Testis (tissue), 3 donors: ENCODE measurements around the gene PRSS16. TPM values are rescaled to one million over a fixed set of nuclear protein-coding genes. Genes with fewer than 3 reads are reported as not detected.
A peak's percentile ranks its signal among the peaks of the same experiment; 100 is the strongest.

Experiments
- DNase-seq: peaks from one replicate; pipeline ENCODE4 v3.0.0-alpha.2; 2019
- H3K27ac ChIP-seq, 2 donors: fragments of 200-600 bp; sonication (generic); one replicate each; pipeline ENCODE4 v1.5.1; 2019
- H3K27me3 ChIP-seq: fragments of 200-600 bp; sonication (generic); one replicate; pipeline ENCODE4 v1.5.1; 2019
- H3K36me3 ChIP-seq: fragments of 200-600 bp; sonication (generic); one replicate; pipeline ENCODE4 v1.5.1; 2017; ENCODE audit warnings: low read depth; ENCODE audit errors: missing control alignments
- H3K4me1 ChIP-seq: fragments of 200-600 bp; sonication (generic); one replicate; pipeline ENCODE4 v1.5.1; 2019
- H3K4me3 ChIP-seq, 2 donors: fragments of 200-600 bp; sonication (generic); one replicate each; pipeline ENCODE4 v1.5.1; 2017 to 2019
- H3K9me3 ChIP-seq: fragments of 200-600 bp; sonication (generic); one replicate; pipeline ENCODE4 v1.5.1; 2017
- POLR2A ChIP-seq: fragments of 450-650 bp; IDR thresholded peaks from one replicate; pipeline ENCODE4 v1.6.1; 2017; ENCODE audit warnings: antibody characterized with exemption, mild to moderate bottlenecking, moderate library complexity
- WGBS, 2 donors: methylation state at CpG; one replicate each; pipeline ENCODE4 v1.1.5; 2018; 5-methylcytosine and 5-hydroxymethylcytosine counted together
- intact Hi-C: fragments of 100-400 bp; cut with DNase I; formaldehyde crosslinking; loops from one replicate; pipeline ENCODE4 v1.15.1; 2023; ENCODE audit warnings: low total_unique reads
- polyA plus RNA-seq: library from polyadenylated mRNA; stranded (reverse); fragments of 350-450 nt; fragmentation: Illumina TruSeq; extraction: RNeasy Lipid Tissue Mini Kit (QIAGEN cat#74804); gene quantifications from one replicate; pipeline ENCODE4 v1.2.3, GENCODE V29; 2014; ENCODE audit warnings: low read depth, low replicate concordance; ENCODE audit not compliant: insufficient read depth
- total RNA-seq, 2 donors: library from RNA; depleted of rRNA; stranded (reverse); fragments of >200 nt; gene quantifications; one replicate each; pipeline ENCODE4 v1.2.3, GENCODE V29; 2016
- TF ChIP-seq, protein P1 (sequence below), 3 experiments: fragments of 450-650 bp in 2 of 3; fragments of 200-600 bp in 1 of 3; sonication (generic) in 1 of 3; IDR thresholded peaks; one replicate each; pipeline ENCODE4 v1.5.1; 2016 to 2019; ENCODE audit warnings: antibody characterized with exemption in 3 of 3, mild to moderate bottlenecking in 2 of 3, moderate library complexity in 1 of 3

The PRSS16 gene
- total and polyA plus RNA-seq, 3 donors from 2014 or later = 4.5 to 8.6 (median 7.9) TPM

DNA sequence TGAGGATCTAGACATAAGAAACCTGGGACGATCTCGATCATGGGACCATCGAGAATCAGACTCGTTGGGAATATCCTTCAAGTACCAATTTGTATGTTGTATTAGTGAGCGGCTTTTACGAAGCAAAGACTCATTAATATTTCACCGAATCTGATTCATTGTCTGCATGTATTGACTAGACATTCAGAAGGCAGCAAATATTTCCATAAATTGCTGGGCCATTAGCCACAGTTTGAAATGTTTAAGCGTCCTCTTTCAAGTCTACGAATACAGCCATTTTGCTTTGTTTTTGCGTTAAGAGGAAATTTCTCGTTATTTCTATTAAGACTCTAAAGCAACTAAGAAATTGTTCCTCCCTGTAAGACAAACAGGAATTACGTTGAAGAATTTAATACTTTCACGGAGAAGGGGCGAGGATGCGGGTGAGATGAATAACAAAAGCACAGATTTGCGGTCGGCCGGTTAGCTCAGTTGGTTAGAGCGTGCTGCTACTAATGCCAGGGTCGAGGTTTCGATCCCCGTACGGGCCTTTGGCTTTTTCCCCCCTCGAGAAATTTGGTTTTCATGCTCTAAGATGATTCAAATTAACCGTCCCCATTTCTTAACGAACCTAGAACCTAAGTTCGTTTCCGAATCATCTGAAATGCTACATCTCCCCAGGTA lies 46.1 kb downstream of the PRSS16 start:
- H3K27me3 ChIP-seq = no peaks in the 10 kb centered on the region
- 10 to 11% methylated on average over 28 of the region's 28 CpGs for WGBS, 2 donors
- H3K27ac ChIP-seq = no peak overlapping the region
- H3K4me3 ChIP-seq = no peak overlapping the region
- no peaks in the 10 kb centered on the region for H3K36me3 ChIP-seq
- no peaks in the 10 kb centered on the region for H3K4me1 ChIP-seq
- no peak for DNase-seq
- H3K9me3 ChIP-seq = no peaks in the 10 kb centered on the region
- TF ChIP-seq, protein P1, sequence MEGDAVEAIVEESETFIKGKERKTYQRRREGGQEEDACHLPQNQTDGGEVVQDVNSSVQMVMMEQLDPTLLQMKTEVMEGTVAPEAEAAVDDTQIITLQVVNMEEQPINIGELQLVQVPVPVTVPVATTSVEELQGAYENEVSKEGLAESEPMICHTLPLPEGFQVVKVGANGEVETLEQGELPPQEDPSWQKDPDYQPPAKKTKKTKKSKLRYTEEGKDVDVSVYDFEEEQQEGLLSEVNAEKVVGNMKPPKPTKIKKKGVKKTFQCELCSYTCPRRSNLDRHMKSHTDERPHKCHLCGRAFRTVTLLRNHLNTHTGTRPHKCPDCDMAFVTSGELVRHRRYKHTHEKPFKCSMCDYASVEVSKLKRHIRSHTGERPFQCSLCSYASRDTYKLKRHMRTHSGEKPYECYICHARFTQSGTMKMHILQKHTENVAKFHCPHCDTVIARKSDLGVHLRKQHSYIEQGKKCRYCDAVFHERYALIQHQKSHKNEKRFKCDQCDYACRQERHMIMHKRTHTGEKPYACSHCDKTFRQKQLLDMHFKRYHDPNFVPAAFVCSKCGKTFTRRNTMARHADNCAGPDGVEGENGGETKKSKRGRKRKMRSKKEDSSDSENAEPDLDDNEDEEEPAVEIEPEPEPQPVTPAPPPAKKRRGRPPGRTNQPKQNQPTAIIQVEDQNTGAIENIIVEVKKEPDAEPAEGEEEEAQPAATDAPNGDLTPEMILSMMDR (IDR thresholded peaks at IDR 0.05) = no peak
- no peak for TF ChIP-seq POLR2A
- intact Hi-C loops = no loop called here

DNA sequence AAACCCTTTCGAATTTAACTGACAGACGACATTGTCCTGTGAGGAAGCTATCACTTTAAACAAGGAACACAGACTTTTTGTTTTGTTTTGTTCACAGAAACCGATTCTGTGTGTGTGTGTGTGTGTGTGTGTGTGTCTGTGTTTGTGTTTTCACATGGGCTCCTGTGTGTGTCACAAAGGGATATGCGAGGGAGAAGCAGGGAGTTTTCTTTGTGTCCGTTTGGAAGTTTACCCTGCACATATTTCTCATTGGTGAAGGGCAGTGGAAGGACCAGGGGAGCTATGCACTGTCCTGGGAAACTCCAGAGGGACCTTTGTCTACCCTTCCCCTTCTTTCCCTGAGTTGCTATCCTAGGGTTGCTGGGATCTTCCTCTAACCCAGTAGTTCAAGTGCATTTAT lies 46.9 kb downstream of the PRSS16 start:
- intact Hi-C loops = no loop called here
- no peak for DNase-seq
- Histone ChIP-seq H3K36me3 (no peaks in the 10 kb centered on the region), H3K9me3 (no peaks in the 10 kb centered on the region), H3K4me1 (no peaks in the 10 kb centered on the region), H3K27ac (no peak overlapping the region), H3K27me3 (no peaks in the 10 kb centered on the region), H3K4me3 (no peak overlapping the region)
- whole genome bisulfite sequencing, 2 donors = 10 to 13% methylated on average over 5 of the region's 5 CpGs
- TF ChIP-seq POLR2A = no peak
- TF ChIP-seq, protein P1 (IDR thresholded peaks at IDR 0.05) = no peak

DNA sequence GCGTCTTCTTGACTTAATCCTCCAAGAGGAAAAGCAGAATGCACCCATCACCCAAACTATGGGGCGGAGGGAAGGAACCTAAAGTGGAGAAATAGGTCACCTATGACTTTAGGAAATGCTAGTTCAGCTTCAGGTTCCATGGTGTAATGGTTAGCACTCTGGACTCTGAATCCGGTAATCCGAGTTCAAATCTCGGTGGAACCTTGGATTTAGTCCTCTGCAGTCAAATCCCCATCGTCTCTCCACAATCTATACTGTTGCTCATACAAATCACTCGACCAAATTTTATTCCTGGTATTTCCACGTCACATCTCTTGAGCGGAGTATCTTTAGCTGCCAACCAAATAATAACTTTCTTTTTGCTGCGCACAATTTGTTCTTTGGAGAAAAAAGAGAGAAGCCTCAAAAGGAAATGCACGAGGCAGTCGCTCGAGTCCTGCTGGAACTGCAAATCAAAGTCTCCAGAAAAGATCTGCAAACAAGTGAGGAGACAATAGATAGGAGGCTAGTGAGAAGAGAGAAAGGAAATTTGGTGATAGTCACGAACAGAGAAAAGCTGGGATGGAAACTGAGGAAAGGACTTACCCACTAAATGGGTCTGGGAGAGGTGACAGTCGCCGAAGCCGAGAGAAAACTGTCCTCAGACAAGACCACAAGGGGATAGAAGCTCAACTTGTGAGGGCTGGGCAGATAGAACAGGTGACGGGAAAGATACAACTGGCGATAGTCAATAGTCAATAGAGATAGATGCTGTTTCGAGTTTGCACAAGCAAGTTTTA lies 48.0 kb downstream of the PRSS16 start:
- no peaks in the 10 kb centered on the region for H3K27me3 ChIP-seq
- TF ChIP-seq POLR2A = no peak
- TF ChIP-seq, protein P1 (IDR thresholded peaks at IDR 0.05) = no peak
- no peaks in the 10 kb centered on the region for H3K36me3 ChIP-seq
- 3 to 4% methylated on average over 20 of the region's 20 CpGs for WGBS, 2 donors
- no peak overlapping the region for H3K27ac ChIP-seq
- H3K4me3 ChIP-seq = peak overlapping the region in 1 of 2 donors; percentile 39
- no peak for DNase-seq
- H3K4me1 ChIP-seq = no peaks in the 10 kb centered on the region
- no peaks in the 10 kb centered on the region for H3K9me3 ChIP-seq
- intact Hi-C loops = no loop called here

DNA sequence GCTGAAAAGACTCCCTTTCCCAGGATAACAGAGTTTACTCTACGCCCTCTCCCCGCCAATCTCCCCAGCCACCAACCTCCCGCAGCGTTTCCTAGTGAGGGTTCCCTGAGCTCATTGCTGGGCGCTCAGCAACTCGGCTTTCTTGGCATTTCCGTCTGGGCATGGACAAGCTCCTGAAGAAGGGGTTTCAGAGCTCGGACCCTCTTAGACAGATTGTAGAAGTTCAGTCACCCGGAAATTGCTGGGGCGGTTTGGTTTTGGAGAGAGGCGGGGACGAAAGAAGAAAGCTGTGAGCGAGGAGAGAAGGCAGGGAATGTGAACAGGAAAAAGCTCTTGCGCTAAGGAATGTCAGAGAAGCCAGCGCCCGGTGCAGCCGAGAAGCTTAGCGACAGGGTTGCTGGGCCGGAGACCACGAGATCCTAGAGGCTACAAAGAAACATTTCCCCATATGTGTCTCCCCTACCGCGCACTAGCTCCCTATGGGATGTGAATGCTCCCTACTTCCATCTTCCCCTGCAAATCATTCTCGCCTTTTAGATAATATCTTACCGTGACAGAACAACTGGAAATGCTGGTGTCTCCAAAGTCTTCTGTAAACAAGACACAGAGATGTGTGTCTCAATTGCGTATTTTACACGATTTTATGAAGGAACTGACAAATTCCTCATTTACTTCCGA lies 48.7 kb downstream of the PRSS16 start:
- intact Hi-C loops = no loop called here
- Histone ChIP-seq H3K36me3 (no peaks in the 10 kb centered on the region), H3K4me1 (no peaks in the 10 kb centered on the region), H3K9me3 (no peaks in the 10 kb centered on the region), H3K27ac (no peak overlapping the region), H3K27me3 (no peaks in the 10 kb centered on the region), H3K4me3 (peak overlapping the region in 1 of 2 donors; percentile 39)
- TF ChIP-seq, protein P1 (IDR thresholded peaks at IDR 0.05) = no peak
- TF ChIP-seq POLR2A = no peak
- no peak for DNase-seq
- 3 to 4% methylated on average over 27 of the region's 27 CpGs for WGBS, 2 donors
